Panc1 (cell line): ENCODE data around the gene DCST2. TPM values are rescaled to one million over a fixed set of nuclear protein-coding genes. Genes with fewer than 3 reads are reported as not detected.

Source experiments
- ATAC-seq: fragments of 200-7000 bp; cut with Tn5 transposase; 2 replicates; pipeline ENCODE4 v1.9.1; 2020; ENCODE audit warnings: mild to moderate bottlenecking, moderate library complexity
- BruUV-seq: library from RNA; stranded (reverse); fragments of 400-500 nt; replicated peaks from 2 replicates; lab custom pipeline; 2021; lab: Mats Ljungman, UMichigan
- CTCF ChIA-PET: fragments of 300-600 bp; sonication (Branson Sonifier 250); formaldehyde crosslinking; loops from one replicate; lab custom pipeline; 2022; ENCODE audit warnings: antibody characterized with exemption; lab: Charles Lee
- POLR2A ChIA-PET: fragments of 300-600 bp; sonication (Branson Sonifier 250); formaldehyde crosslinking; loops from one replicate; lab custom pipeline; 2022; ENCODE audit warnings: antibody characterized with exemption; lab: Charles Lee
- DNase-seq: peaks from one replicate; pipeline ENCODE4 v3.0.0-alpha.2; 2010; ENCODE audit warnings: low read depth, low spot score
- H3K27ac ChIP-seq: 2 replicates; pipeline ENCODE4 v1.5.1; 2011; ENCODE audit warnings: mild to moderate bottlenecking, low read length, inconsistent platforms
- H3K27me3 ChIP-seq: fragments of 200-500 bp; sonication (Bioruptor generic); 2 replicates; pipeline ENCODE4 v1.6.0; 2014; ENCODE audit warnings: low read length, inconsistent platforms; ENCODE audit not compliant: control insufficient read depth, insufficient read depth
- H3K36me3 ChIP-seq: fragments of 200-500 bp; sonication (Bioruptor generic); 2 replicates; pipeline ENCODE4 v1.5.1; 2014; ENCODE audit warnings: inconsistent platforms, mild to moderate bottlenecking, low read length, moderate library complexity; ENCODE audit not compliant: control insufficient read depth, insufficient read depth
- H3K4me1 ChIP-seq: 2 replicates; pipeline ENCODE4 v1.5.1; 2011; ENCODE audit warnings: inconsistent platforms, mild to moderate bottlenecking, low read length, moderate library complexity; ENCODE audit not compliant: control insufficient read depth, insufficient read depth
- H3K4me3 ChIP-seq, 2 experiments: 2 replicates each; pipeline ENCODE4 v1.5.1; 2011 to 2012; ENCODE audit warnings: low read depth in 2 of 2, low read length in 2 of 2, mild to moderate bottlenecking in 2 of 2, inconsistent platforms in 1 of 2, moderate library complexity in 1 of 2
- H3K9me3 ChIP-seq: fragments of 200-500 bp; sonication (Bioruptor generic); 2 replicates; pipeline ENCODE4 v1.5.1; 2014; ENCODE audit warnings: low read depth, mild to moderate bottlenecking, inconsistent platforms, low read length, moderate library complexity; ENCODE audit not compliant: control insufficient read depth, insufficient read depth
- CTCF ChIP-seq: fragments of 450-650 bp; IDR thresholded peaks from 2 replicates; pipeline ENCODE4 v1.5.1; 2017; ENCODE audit warnings: mild to moderate bottlenecking
- POLR2AphosphoS5 ChIP-seq: IDR thresholded peaks from 2 replicates; pipeline ENCODE4 v1.6.1; 2012; ENCODE audit warnings: mild to moderate bottlenecking, low read depth, low read length, moderate library complexity
- REST ChIP-seq, 2 experiments: IDR thresholded peaks; 2 replicates each; pipeline ENCODE4 v1.6.1; 2011 to 2012; ENCODE audit warnings: low read depth in 2 of 2, control low read depth in 1 of 2, low read length in 1 of 2, mild to moderate bottlenecking in 1 of 2, moderate library complexity in 1 of 2; ENCODE audit not compliant: insufficient read depth in 1 of 2
- SIN3A ChIP-seq: IDR thresholded peaks from 2 replicates; pipeline ENCODE4 v1.6.1; 2012; ENCODE audit warnings: low read depth, mild to moderate bottlenecking, low read length, moderate library complexity, borderline replicate concordance; ENCODE audit not compliant: insufficient read depth
- TCF7L2 ChIP-seq: IDR thresholded peaks from 2 replicates; pipeline ENCODE4 v1.6.1; 2011; ENCODE audit warnings: mild to moderate bottlenecking, low read depth, low read length, inconsistent platforms
- in situ Hi-C: cut with HindIII; loops from 2 replicates; pipeline ENCODE4 v1.10.0; 2016; ENCODE audit warnings: low sequenced_read_pairs, low pct_unique_long_range_greater_than_20kb
- intact Hi-C: fragments of 100-400 bp; cut with micrococcal nuclease; formaldehyde crosslinking; loops from one replicate; pipeline ENCODE4 v1.10.0; 2022; ENCODE audit not compliant: unreplicated experiment
- total RNA-seq: library from RNA; stranded (reverse); gene quantifications from one replicate; pipeline ENCODE4 v1.2.1, GENCODE V29; 2021; ENCODE audit not compliant: unreplicated experiment

The DCST2 gene
- total RNA-seq, 1 experiment from 2014 or later: 0.13 TPM

- BruUV-seq: TSS peak; percentile 87
- TF ChIP-seq REST (IDR thresholded peaks at IDR 0.05; ENCODE audit: insufficient read depth in 1 of 2, low read depth in 2 of 2, low read length in 1 of 2) (no peak), SIN3A (no peak), TCF7L2 (no peak), POLR2AphosphoS5 (no peak), CTCF (no peak)
- H3K36me3 ChIP-seq: peaks cover 11% of the 10 kb centered on the region
- CTCF ChIA-PET: interaction anchor here (1.0 kb wide), 1 partner anchor 42 kb away, joined by 3 read pairs; no protein-coding TSS in a partner anchor
- DNase-seq (no peak), ATAC-seq (no peak)
- peak overlapping the region; percentile 98 for H3K27ac ChIP-seq
- H3K4me1 ChIP-seq: peaks cover 44% of the 10 kb centered on the region
- in situ Hi-C loops: no loop called here
- no peaks in the 10 kb centered on the region for H3K27me3 ChIP-seq
- intact Hi-C loops: no loop called here
- POLR2A ChIA-PET: interaction anchor here (0.7 kb wide), 1 partner anchor 21 kb away, joined by 3 read pairs; no protein-coding TSS in a partner anchor
- no peaks in the 10 kb centered on the region for H3K9me3 ChIP-seq
- peak overlapping the region; percentile 77 to 88 for H3K4me3 ChIP-seq
Observed at GRCh38 chr1:154975409-154976059, 58.0 kb downstream of the DCST2 start.

GRCh38 chr1:154974808-154975408, 58.7 kb downstream of the DCST2 start:
- TF ChIP-seq TCF7L2 (peak; percentile 94), POLR2AphosphoS5 (peak; percentile 87), REST (IDR thresholded peaks at IDR 0.05; ENCODE audit: insufficient read depth in 1 of 2, low read depth in 2 of 2, low read length in 1 of 2) (no peak), CTCF (no peak)
- BruUV-seq: no TSS peak
- peak overlapping the region; percentile 77 to 88 for H3K4me3 ChIP-seq
- POLR2A ChIA-PET: interaction anchor here (0.5 to 1.1 kb wide), 3 partner anchors 21 to 703 kb away, joined by 3 to 4 read pairs (median 3); no protein-coding TSS in a partner anchor
- no peaks in the 10 kb centered on the region for H3K27me3 ChIP-seq
- peaks cover 11% of the 10 kb centered on the region for H3K36me3 ChIP-seq
- no peaks in the 10 kb centered on the region for H3K9me3 ChIP-seq
- H3K4me1 ChIP-seq: peaks cover 44% of the 10 kb centered on the region
- in situ Hi-C loops (no loop called here), intact Hi-C loops (no loop called here)
- H3K27ac ChIP-seq: peak overlapping the region; percentile 98
- CTCF ChIA-PET: interaction anchor here (1.0 kb wide), 1 partner anchor 42 kb away, joined by 3 read pairs; no protein-coding TSS in a partner anchor
- peak; percentile 54 for ATAC-seq
- DNase-seq: peak; percentile 98
